Measurements from ENCODE around the gene RAD52. TPM values are rescaled to one million over a fixed set of nuclear protein-coding genes. Genes with fewer than 3 reads are reported as not detected.

The RAD52 gene
- 15.2 and 15.7 TPM in 2 replicates for total RNA-seq

- H3K4me1 Mint-ChIP-seq: peaks cover 25% of the 10 kb centered on the region
- peak within 1 kb of the TSS; percentile 96 for H3K27ac Mint-ChIP-seq
- intact Hi-C loops (cut with micrococcal nuclease): loop anchor here (1.0 to 10.0 kb wide), 12 partner anchors 41 to 643 kb away; partner anchors contain the start of gene WNK1
- H3K9me3 Mint-ChIP-seq: no peaks in the 10 kb centered on the region
- peak; percentile 99 for DNase-seq
- H3K4me3 Mint-ChIP-seq: peak within 1 kb of the TSS; percentile 97
- H3K36me3 Mint-ChIP-seq (ENCODE audit: low read depth): peaks cover 18% of the 10 kb centered on the region
- peaks cover 5% of the 10 kb centered on the region for H3K27me3 Mint-ChIP-seq
Measured at GRCh38 chr12:949453-950191, at the start of gene RAD52. Gene RAD52, minus strand, starts transcription at chr12:949694. Its CDS starts 16,636 bp downstream, at chr12:933058.

GRCh38 chr12:998020-998874, 48.8 kb upstream of the RAD52 start:
- Mint-ChIP-seq H3K36me3 (ENCODE audit: low read depth) (peaks cover 6% of the 10 kb centered on the region), H3K4me3 (no peak overlapping the region), H3K27me3 (no peaks in the 10 kb centered on the region), H3K27ac (no peak overlapping the region), H3K4me1 (peaks cover 12% of the 10 kb centered on the region), H3K9me3 (no peaks in the 10 kb centered on the region)
- intact Hi-C loops (cut with micrococcal nuclease): no loop called here
- no peak for DNase-seq

- no peak overlapping the region for H3K27ac Mint-ChIP-seq
- no peak for DNase-seq
- H3K27me3 Mint-ChIP-seq: no peaks in the 10 kb centered on the region
Measured at GRCh38 chr12:997505-997904, 48.0 kb upstream of the RAD52 start.

DNA sequence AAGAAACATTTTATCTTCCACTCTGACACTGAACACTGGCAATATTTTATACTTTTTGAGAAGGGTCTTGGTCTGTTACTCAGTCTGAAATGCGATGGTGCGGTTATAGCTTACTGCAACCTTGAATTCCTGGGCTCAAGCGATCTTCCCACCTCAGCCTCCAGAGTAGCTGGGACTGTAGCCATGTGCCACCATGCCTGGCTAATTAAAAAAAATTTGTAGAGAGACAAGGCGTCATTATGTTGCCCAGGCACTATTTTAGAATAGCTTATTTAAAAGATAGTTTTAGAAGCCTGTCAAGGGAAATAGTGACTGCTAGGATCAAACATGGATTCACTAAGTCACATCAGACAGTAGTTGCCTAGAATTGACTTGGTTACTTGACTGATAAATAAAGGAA, 47.4 kb upstream of the RAD52 start:
- intact Hi-C loops (cut with micrococcal nuclease): no loop called here
- Mint-ChIP-seq H3K36me3 (ENCODE audit: low read depth) (peaks cover 4% of the 10 kb centered on the region), H3K4me1 (peaks cover 21% of the 10 kb centered on the region)

More at GRCh38 chr12:997505-997904, 48.0 kb upstream of the RAD52 start:
- no peaks in the 10 kb centered on the region for H3K9me3 Mint-ChIP-seq
- intact Hi-C loops (cut with micrococcal nuclease): no loop called here
- H3K4me1 Mint-ChIP-seq: peaks cover 15% of the 10 kb centered on the region
- H3K36me3 Mint-ChIP-seq (ENCODE audit: low read depth): peaks cover 5% of the 10 kb centered on the region
- no peak overlapping the region for H3K4me3 Mint-ChIP-seq

DNA sequence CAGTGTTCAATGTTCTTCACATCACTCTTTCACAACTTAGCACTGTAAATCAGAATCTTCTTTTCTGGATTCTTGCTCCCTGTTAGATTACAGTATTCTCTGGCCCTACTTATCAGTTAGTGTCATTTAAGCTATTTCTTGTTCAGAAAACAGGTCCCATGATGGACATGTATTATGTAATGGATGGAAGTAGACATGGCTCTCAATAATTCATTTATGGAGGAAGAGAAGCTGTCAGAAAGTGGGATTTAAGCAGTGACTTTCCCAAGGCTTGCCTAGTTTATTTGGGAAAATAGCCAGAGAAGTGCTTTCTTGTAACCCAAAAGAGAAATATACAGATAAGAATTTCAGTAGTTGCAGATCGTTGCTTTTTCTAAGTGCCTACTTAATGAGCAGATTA, 43.2 kb upstream of the RAD52 start:
- Mint-ChIP-seq H3K9me3 (no peaks in the 10 kb centered on the region), H3K27ac (no peak overlapping the region), H3K4me1 (peaks cover 39% of the 10 kb centered on the region), H3K36me3 (ENCODE audit: low read depth) (peaks cover 4% of the 10 kb centered on the region), H3K27me3 (peaks cover 2% of the 10 kb centered on the region), H3K4me3 (peak overlapping the region; percentile 100)
- intact Hi-C loops (cut with micrococcal nuclease): loop anchor here (5.0 kb wide), 2 partner anchors 105 to 600 kb away; partner anchors contain the start of gene FBXL14
- no peak for DNase-seq

More for the DNA sequence above, 47.4 kb upstream of the RAD52 start:
- Mint-ChIP-seq H3K27me3 (no peaks in the 10 kb centered on the region), H3K4me3 (no peak overlapping the region), H3K27ac (no peak overlapping the region), H3K9me3 (no peaks in the 10 kb centered on the region)
- no peak for DNase-seq

- H3K4me1 Mint-ChIP-seq: peaks cover 36% of the 10 kb centered on the region
- peak overlapping the region; percentile 99 for H3K27ac Mint-ChIP-seq
- H3K9me3 Mint-ChIP-seq: no peaks in the 10 kb centered on the region
- intact Hi-C loops (cut with micrococcal nuclease): loop anchor here (1.0 to 5.0 kb wide), 3 partner anchors 106 to 601 kb away; partner anchors contain the start of genes CCDC77 and FBXL14
- H3K4me3 Mint-ChIP-seq: peak overlapping the region; percentile 100
- peaks cover 4% of the 10 kb centered on the region for H3K36me3 Mint-ChIP-seq (ENCODE audit: low read depth)
- peak; percentile 63 for DNase-seq
- peaks cover 2% of the 10 kb centered on the region for H3K27me3 Mint-ChIP-seq
Measured at GRCh38 chr12:991350-992333, 42.1 kb upstream of the RAD52 start.

DNA sequence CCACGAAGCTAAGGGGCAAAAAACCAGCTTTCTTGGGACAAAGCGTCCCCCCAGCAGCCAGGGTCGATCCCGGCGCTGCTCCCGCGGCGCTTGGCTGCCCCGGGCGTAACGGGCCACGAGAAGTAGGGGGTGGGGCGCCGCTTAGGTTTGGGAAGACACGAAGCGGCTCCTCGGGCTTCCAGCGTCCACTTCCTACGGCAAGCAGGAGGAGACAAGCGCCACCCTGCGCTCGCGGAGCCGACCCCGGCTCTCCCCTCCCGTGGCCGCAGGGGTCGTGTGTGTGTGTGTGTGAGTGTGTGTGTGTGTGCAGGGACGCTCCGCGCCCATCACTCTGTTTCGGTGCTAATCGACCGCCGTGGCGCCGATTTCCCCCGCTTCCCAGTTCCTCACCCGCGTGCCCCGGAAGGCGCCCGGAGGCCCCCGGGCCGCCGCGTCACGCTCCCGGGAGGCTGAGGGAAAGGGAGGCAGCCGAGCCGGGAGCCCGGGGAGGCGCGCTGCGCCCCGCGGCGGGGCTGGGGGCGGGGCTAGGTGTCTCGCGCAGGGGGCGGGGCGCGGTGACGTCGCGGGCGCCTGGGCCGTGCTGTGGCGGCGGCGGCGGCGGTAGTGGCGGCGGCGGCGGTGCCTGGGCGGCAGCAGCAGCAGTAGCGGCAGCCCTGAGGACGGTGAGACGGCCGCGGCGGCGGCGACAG, 41.3 kb upstream of the RAD52 start, which contains the start of gene ERC1:
Gene ERC1, plus strand, starts transcription at position 563 of the 689 bp plus-strand sequence. CDS start 36,681 bp downstream, outside the sequence.
- Mint-ChIP-seq H3K36me3 (ENCODE audit: low read depth) (peaks cover 4% of the 10 kb centered on the region), H3K27me3 (peaks cover 2% of the 10 kb centered on the region), H3K9me3 (no peaks in the 10 kb centered on the region), H3K4me3 (peak within 1 kb of the TSS; percentile 100), H3K4me1 (peaks cover 36% of the 10 kb centered on the region), H3K27ac (peak within 1 kb of the TSS; percentile 99)
- intact Hi-C loops (cut with micrococcal nuclease): loop anchor here (1.0 to 5.0 kb wide), 4 partner anchors 42 to 601 kb away; partner anchors contain the start of genes CCDC77, FBXL14 and RAD52
- DNase-seq: peak; percentile 96

DNA sequence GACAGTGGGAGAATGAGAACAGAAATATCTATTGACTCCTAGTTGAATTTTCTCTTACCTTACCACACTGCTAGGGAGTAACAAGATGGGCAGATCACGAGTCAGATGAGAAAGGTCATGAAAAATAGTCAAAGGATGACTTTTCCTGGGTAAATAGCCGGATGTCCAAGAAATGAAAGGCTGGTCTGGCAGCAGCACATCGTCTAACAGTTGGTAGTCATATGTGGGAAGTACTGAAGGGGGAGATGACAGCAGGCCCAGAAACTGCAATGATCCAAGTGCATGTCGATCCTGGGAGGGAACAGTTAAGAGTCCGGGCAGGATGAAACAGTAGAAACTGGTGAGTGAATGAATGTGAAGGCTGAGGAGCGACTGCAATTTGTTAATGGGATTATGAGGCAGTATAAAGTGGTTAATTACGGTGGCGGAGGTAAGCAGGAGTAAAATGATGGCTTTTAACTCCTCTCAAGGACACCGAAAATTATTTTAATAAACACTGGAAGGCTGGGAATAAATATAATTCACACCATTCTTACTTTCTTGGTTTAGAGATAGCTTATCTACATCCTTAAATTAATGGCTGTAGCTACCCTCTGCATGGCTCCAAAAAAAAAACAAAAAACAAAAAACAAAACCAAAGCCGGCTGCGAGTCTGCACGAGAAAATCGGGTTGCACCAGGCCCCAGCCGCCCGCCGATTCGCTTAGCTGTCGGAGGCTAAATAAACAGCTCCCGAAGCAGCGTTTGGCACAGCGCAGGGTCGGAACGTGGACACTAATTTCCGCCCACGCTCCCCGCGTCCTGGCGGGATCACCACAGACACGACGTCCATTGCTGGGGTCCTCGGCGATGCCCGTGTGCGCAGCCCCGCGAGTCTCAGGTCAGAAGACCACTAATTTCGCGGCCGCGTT, 40.5 kb upstream of the RAD52 start:
- H3K9me3 Mint-ChIP-seq: no peaks in the 10 kb centered on the region
- peaks cover 4% of the 10 kb centered on the region for H3K36me3 Mint-ChIP-seq (ENCODE audit: low read depth)
- H3K4me1 Mint-ChIP-seq: peaks cover 31% of the 10 kb centered on the region
- peak; percentile 87 for DNase-seq
- intact Hi-C loops (cut with micrococcal nuclease): loop anchor here (1.0 to 5.0 kb wide), 3 partner anchors 41 to 602 kb away; partner anchors contain the start of genes FBXL14 and RAD52
- H3K27ac Mint-ChIP-seq: peak overlapping the region; percentile 88
- peak overlapping the region; percentile 100 for H3K4me3 Mint-ChIP-seq
- H3K27me3 Mint-ChIP-seq: peaks cover 2% of the 10 kb centered on the region

DNA sequence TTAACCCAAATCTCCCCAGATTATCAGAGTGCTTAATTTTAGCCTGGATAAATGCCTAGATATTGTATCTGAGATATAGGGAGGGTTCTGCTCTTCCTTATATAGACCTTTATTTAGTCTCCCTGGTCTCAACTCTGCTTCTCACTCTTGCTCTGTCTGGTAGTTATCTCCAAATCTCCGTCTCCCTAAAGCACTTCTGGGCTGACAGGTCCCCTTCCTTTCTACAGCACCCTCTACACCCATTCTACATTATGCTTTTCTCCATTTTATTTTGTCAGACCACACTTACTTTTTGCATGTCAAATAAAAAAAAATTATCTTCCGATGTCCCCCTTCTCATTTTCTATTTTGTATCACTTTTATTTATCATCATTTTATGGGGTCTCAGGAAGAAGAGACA, 39.6 kb upstream of the RAD52 start:
- peaks cover 4% of the 10 kb centered on the region for H3K36me3 Mint-ChIP-seq (ENCODE audit: low read depth)
- intact Hi-C loops (cut with micrococcal nuclease): no loop called here
- DNase-seq: no peak
- peaks cover 2% of the 10 kb centered on the region for H3K27me3 Mint-ChIP-seq
- peak overlapping the region; percentile 2 for H3K4me3 Mint-ChIP-seq
- no peaks in the 10 kb centered on the region for H3K9me3 Mint-ChIP-seq
- peaks cover 31% of the 10 kb centered on the region for H3K4me1 Mint-ChIP-seq
- no peak overlapping the region for H3K27ac Mint-ChIP-seq

- H3K27me3 Mint-ChIP-seq: peaks cover 2% of the 10 kb centered on the region
- intact Hi-C loops (cut with micrococcal nuclease): no loop called here
- no peak overlapping the region for H3K27ac Mint-ChIP-seq
- DNase-seq: no peak
- H3K4me1 Mint-ChIP-seq: peaks cover 31% of the 10 kb centered on the region
- no peaks in the 10 kb centered on the region for H3K9me3 Mint-ChIP-seq
- peaks cover 4% of the 10 kb centered on the region for H3K36me3 Mint-ChIP-seq (ENCODE audit: low read depth)
- peak overlapping the region; percentile 2 for H3K4me3 Mint-ChIP-seq
Measured at GRCh38 chr12:988646-989045, 39.2 kb upstream of the RAD52 start.

- Mint-ChIP-seq H3K27me3 (peaks cover 2% of the 10 kb centered on the region), H3K36me3 (ENCODE audit: low read depth) (no peaks in the 10 kb centered on the region), H3K4me3 (no peak overlapping the region), H3K27ac (no peak overlapping the region), H3K4me1 (peaks cover 5% of the 10 kb centered on the region), H3K9me3 (no peaks in the 10 kb centered on the region)
- DNase-seq: no peak
- intact Hi-C loops (cut with micrococcal nuclease): no loop called here
Measured at GRCh38 chr12:981961-982360, 32.5 kb upstream of the RAD52 start.

Data from activated CD4-positive, alpha-beta T cell treated with anti-CD3 and anti-CD28 coated beads, Interleukin-2, amount 10 ng/mL, durations not matched to agents 24 days and 14 days (primary cell).